Stimulated activated memory B cell treated with anti-CD40 and anti-IgM and Interleukin-4, amounts not matched to agents 10 μg/mL and 1 μg/mL and 100 μg/mL, for 72 hours (primary cell): ENCODE results near the gene NFATC2IP.
"Not testable (repeated sequence)": the region's sequence is repeated elsewhere in the genome, so short reads cannot be mapped to it uniquely, and the experiment has no call there.

Experiments
- ATAC-seq: fragments of 150-1000 bp; cut with Tn5 transposase; 2 replicates; pipeline ENCODE4 v1.10.0; 2021
- H3K27ac Mint-ChIP-seq: one replicate; pipeline ENCODE4 v1.8.0; 2022; ENCODE audit warnings: mild to moderate bottlenecking, mixed read lengths
- H3K27me3 Mint-ChIP-seq: one replicate; pipeline ENCODE4 v1.8.0; 2022; ENCODE audit warnings: mixed read lengths
- H3K36me3 Mint-ChIP-seq: one replicate; pipeline ENCODE4 v1.8.0; 2022; ENCODE audit warnings: mixed read lengths
- H3K4me1 Mint-ChIP-seq: one replicate; pipeline ENCODE4 v1.8.0; 2022; ENCODE audit warnings: mixed read lengths
- H3K4me3 Mint-ChIP-seq: one replicate; pipeline ENCODE4 v1.8.0; 2022; ENCODE audit warnings: mild to moderate bottlenecking, moderate library complexity, mixed read lengths
- H3K9me3 Mint-ChIP-seq: one replicate; pipeline ENCODE4 v1.8.0; 2022; ENCODE audit warnings: mixed read lengths

NFATC2IP gene

GRCh38 chr16:28975158-28975599 lies 24.4 kb downstream of the NFATC2IP start:
- no peaks in the 10 kb centered on the region for H3K9me3 Mint-ChIP-seq
- H3K4me1 Mint-ChIP-seq, result peaks cover 35% of the 10 kb centered on the region
- H3K4me3 Mint-ChIP-seq, result peak overlapping the region; percentile 92
- peak overlapping the region; percentile 96 for H3K27ac Mint-ChIP-seq
- peaks cover 18% of the 10 kb centered on the region for H3K36me3 Mint-ChIP-seq
- H3K27me3 Mint-ChIP-seq, result no peaks in the 10 kb centered on the region
- peak; percentile 35 for ATAC-seq

- no peaks in the 10 kb centered on the region for H3K27me3 Mint-ChIP-seq
- ATAC-seq, result no peak
- peaks cover 45% of the 10 kb centered on the region for H3K36me3 Mint-ChIP-seq
- H3K27ac Mint-ChIP-seq, result no peak overlapping the region
- H3K4me1 Mint-ChIP-seq, result peaks cover 35% of the 10 kb centered on the region
- no peak overlapping the region for H3K4me3 Mint-ChIP-seq
- peaks cover 2% of the 10 kb centered on the region for H3K9me3 Mint-ChIP-seq
These were observed 27.2 kb downstream of the NFATC2IP start for GRCh38 chr16:28977703-28978662.

GRCh38 chr16:28980330-28980729 lies 29.6 kb downstream of the NFATC2IP start:
- peaks cover 38% of the 10 kb centered on the region for H3K4me1 Mint-ChIP-seq
- not testable (repeated sequence) for H3K4me3 Mint-ChIP-seq, H3K9me3 Mint-ChIP-seq, H3K27me3 Mint-ChIP-seq, ATAC-seq, H3K27ac Mint-ChIP-seq
- H3K36me3 Mint-ChIP-seq, result peaks cover 63% of the 10 kb centered on the region

GRCh38 chr16:28980929-28981328 lies 30.2 kb downstream of the NFATC2IP start:
- Mint-ChIP-seq H3K36me3 (peaks cover 69% of the 10 kb centered on the region), H3K4me1 (peaks cover 38% of the 10 kb centered on the region), H3K4me3 (no peak overlapping the region), H3K27ac (no peak overlapping the region), H3K27me3 (no peaks in the 10 kb centered on the region), H3K9me3 (peaks cover 2% of the 10 kb centered on the region)
- ATAC-seq, result no peak

- Mint-ChIP-seq H3K4me1 (peaks cover 33% of the 10 kb centered on the region), H3K27me3 (no peaks in the 10 kb centered on the region), H3K4me3 (no peak overlapping the region), H3K27ac (no peak overlapping the region), H3K9me3 (peaks cover 2% of the 10 kb centered on the region), H3K36me3 (peaks cover 75% of the 10 kb centered on the region)
- ATAC-seq, result no peak
These were observed 30.8 kb downstream of the NFATC2IP start for GRCh38 chr16:28981517-28981916.

- ATAC-seq, result no peak
- Mint-ChIP-seq H3K4me3 (no peak overlapping the region), H3K27me3 (no peaks in the 10 kb centered on the region), H3K27ac (no peak overlapping the region), H3K36me3 (peaks cover 79% of the 10 kb centered on the region), H3K9me3 (peaks cover 7% of the 10 kb centered on the region), H3K4me1 (peaks cover 31% of the 10 kb centered on the region)
These were observed 31.7 kb downstream of the NFATC2IP start for GRCh38 chr16:28982418-28982817.

GRCh38 chr16:28982949-28983348 lies 32.2 kb downstream of the NFATC2IP start:
- H3K4me1 Mint-ChIP-seq, result peaks cover 29% of the 10 kb centered on the region
- no peak for ATAC-seq
- no peak overlapping the region for H3K4me3 Mint-ChIP-seq
- H3K36me3 Mint-ChIP-seq, result peaks cover 80% of the 10 kb centered on the region
- no peak overlapping the region for H3K27ac Mint-ChIP-seq
- peaks cover 9% of the 10 kb centered on the region for H3K9me3 Mint-ChIP-seq
- H3K27me3 Mint-ChIP-seq, result no peaks in the 10 kb centered on the region

- Mint-ChIP-seq H3K36me3 (peaks cover 77% of the 10 kb centered on the region), H3K4me1 (peaks cover 23% of the 10 kb centered on the region)
These were observed 32.9 kb downstream of the NFATC2IP start for GRCh38 chr16:28983644-28984043.

GRCh38 chr16:28984091-28984490 lies 33.4 kb downstream of the NFATC2IP start:
- no peak for ATAC-seq
- Mint-ChIP-seq H3K36me3 (peaks cover 76% of the 10 kb centered on the region), H3K27me3 (no peaks in the 10 kb centered on the region)

More at GRCh38 chr16:28983644-28984043, 32.9 kb downstream of the NFATC2IP start:
- no peak for ATAC-seq
- no peak overlapping the region for H3K4me3 Mint-ChIP-seq
- H3K27me3 Mint-ChIP-seq, result no peaks in the 10 kb centered on the region
- H3K27ac Mint-ChIP-seq, result no peak overlapping the region
- H3K9me3 Mint-ChIP-seq, result peaks cover 9% of the 10 kb centered on the region

GRCh38 chr16:28984619-28985135 lies 33.9 kb downstream of the NFATC2IP start, which contains the start of gene LAT:
Gene LAT (plus strand): TSS chr16:28985052. CDS start chr16:28985418, 366 bp downstream.
- peaks cover 21% of the 10 kb centered on the region for H3K4me1 Mint-ChIP-seq
- peak within 1 kb of the TSS; percentile 32 for H3K4me3 Mint-ChIP-seq
- H3K27ac Mint-ChIP-seq, result no peak within 1 kb of the TSS
- H3K27me3 Mint-ChIP-seq, result no peaks in the 10 kb centered on the region
- peaks cover 9% of the 10 kb centered on the region for H3K9me3 Mint-ChIP-seq
- peaks cover 82% of the 10 kb centered on the region for H3K36me3 Mint-ChIP-seq
- peak; percentile 58 for ATAC-seq

More at GRCh38 chr16:28984091-28984490, 33.4 kb downstream of the NFATC2IP start:
- peaks cover 21% of the 10 kb centered on the region for H3K4me1 Mint-ChIP-seq
- H3K9me3 Mint-ChIP-seq, result peaks cover 9% of the 10 kb centered on the region
- H3K27ac Mint-ChIP-seq, result no peak overlapping the region
- H3K4me3 Mint-ChIP-seq, result no peak overlapping the region

GRCh38 chr16:28985211-28986041 lies 34.7 kb downstream of the NFATC2IP start:
- Mint-ChIP-seq H3K4me1 (peaks cover 21% of the 10 kb centered on the region), H3K9me3 (peaks cover 9% of the 10 kb centered on the region), H3K4me3 (peak overlapping the region; percentile 32), H3K27ac (no peak overlapping the region), H3K36me3 (peaks cover 89% of the 10 kb centered on the region), H3K27me3 (no peaks in the 10 kb centered on the region)
- ATAC-seq, result no peak

GRCh38 chr16:28986046-28986445 lies 35.3 kb downstream of the NFATC2IP start:
- ATAC-seq, result no peak
- H3K36me3 Mint-ChIP-seq, result peaks cover 86% of the 10 kb centered on the region
- no peaks in the 10 kb centered on the region for H3K27me3 Mint-ChIP-seq
- peaks cover 9% of the 10 kb centered on the region for H3K9me3 Mint-ChIP-seq
- no peak overlapping the region for H3K27ac Mint-ChIP-seq
- H3K4me3 Mint-ChIP-seq, result no peak overlapping the region
- peaks cover 21% of the 10 kb centered on the region for H3K4me1 Mint-ChIP-seq

- Mint-ChIP-seq H3K36me3 (peaks cover 82% of the 10 kb centered on the region), H3K27me3 (no peaks in the 10 kb centered on the region), H3K9me3 (peaks cover 9% of the 10 kb centered on the region), H3K4me1 (peaks cover 21% of the 10 kb centered on the region), H3K4me3 (no peak overlapping the region), H3K27ac (no peak overlapping the region)
- ATAC-seq, result no peak
These were observed 35.8 kb downstream of the NFATC2IP start for GRCh38 chr16:28986492-28986891.

- Mint-ChIP-seq H3K27ac (no peak overlapping the region), H3K9me3 (peaks cover 7% of the 10 kb centered on the region), H3K27me3 (no peaks in the 10 kb centered on the region), H3K36me3 (peaks cover 73% of the 10 kb centered on the region), H3K4me3 (no peak overlapping the region), H3K4me1 (peaks cover 21% of the 10 kb centered on the region)
- no peak for ATAC-seq
These were observed 36.6 kb downstream of the NFATC2IP start for GRCh38 chr16:28987170-28987853.
